H1 (cell line): Measurements from ENCODE around the gene CENPW.

Experiments
- KDM5A ChIP-seq: fragments of 200-600 bp; IDR thresholded peaks from 2 replicates; pipeline ENCODE4 v1.7.1; 2012; ENCODE audit warnings: mild to moderate bottlenecking, low read length, inconsistent platforms, mixed read lengths
- SUZ12 ChIP-seq: fragments of 200-600 bp; sonication (generic); IDR thresholded peaks from 2 replicates; pipeline ENCODE4 v1.6.1; 2012; ENCODE audit warnings: mild to moderate bottlenecking, inconsistent platforms, low read length, moderate library complexity, mixed read lengths
- TF ChIP-seq, protein P1 (sequence below), 3 experiments: IDR thresholded peaks; 1 replicate in 2 of 3; 2 replicates in 1 of 3; pipeline versions ENCODE4 v1.5.1 to v1.6.1; 2011; ENCODE audit warnings: low read length in 3 of 3, mild to moderate bottlenecking in 3 of 3, inconsistent platforms in 2 of 3, low read depth in 1 of 3, moderate library complexity in 1 of 3; ENCODE audit not compliant: insufficient read depth in 1 of 3; ENCODE audit errors: control extremely low read depth in 1 of 3

DNA sequence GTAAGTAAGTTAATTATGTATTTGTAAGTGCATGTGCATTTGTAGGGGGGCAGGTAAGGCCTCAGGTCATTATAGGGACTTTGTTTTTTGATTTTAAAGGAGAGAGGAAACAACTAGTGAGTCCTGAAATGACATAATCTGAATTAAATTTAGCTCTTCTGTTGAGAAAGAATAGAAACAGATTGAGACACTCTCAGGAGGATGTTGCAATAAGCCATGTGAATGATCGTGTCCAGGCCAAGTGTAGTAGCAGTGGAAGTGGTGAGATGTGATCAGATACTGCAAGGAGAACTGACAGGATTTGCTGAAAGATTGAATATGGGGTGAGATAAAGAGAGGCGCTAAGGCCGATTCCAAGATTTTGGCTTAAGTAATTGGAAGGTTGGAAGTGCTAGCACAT is 2.6 kb upstream of the CENPW start:
- TF ChIP-seq KDM5A (no peak), SUZ12 (no peak)
- TF ChIP-seq, protein P1, sequence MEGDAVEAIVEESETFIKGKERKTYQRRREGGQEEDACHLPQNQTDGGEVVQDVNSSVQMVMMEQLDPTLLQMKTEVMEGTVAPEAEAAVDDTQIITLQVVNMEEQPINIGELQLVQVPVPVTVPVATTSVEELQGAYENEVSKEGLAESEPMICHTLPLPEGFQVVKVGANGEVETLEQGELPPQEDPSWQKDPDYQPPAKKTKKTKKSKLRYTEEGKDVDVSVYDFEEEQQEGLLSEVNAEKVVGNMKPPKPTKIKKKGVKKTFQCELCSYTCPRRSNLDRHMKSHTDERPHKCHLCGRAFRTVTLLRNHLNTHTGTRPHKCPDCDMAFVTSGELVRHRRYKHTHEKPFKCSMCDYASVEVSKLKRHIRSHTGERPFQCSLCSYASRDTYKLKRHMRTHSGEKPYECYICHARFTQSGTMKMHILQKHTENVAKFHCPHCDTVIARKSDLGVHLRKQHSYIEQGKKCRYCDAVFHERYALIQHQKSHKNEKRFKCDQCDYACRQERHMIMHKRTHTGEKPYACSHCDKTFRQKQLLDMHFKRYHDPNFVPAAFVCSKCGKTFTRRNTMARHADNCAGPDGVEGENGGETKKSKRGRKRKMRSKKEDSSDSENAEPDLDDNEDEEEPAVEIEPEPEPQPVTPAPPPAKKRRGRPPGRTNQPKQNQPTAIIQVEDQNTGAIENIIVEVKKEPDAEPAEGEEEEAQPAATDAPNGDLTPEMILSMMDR (IDR thresholded peaks at IDR 0.05; ENCODE audit: control extremely low read depth in 1 of 3, insufficient read depth in 1 of 3, low read depth in 1 of 3, low read length in 3 of 3): no peak
